Parathyroid adenoma (tissue), 2 donors: ENCODE results near the gene HIF1A.

Experiments used
- H2AFZ ChIP-seq: fragments of 300-600 bp; sonication (generic); one replicate; pipeline ENCODE4 v1.7.0; 2017; ENCODE audit warnings: antibody characterized with exemption, mild to moderate bottlenecking
- H3K27ac ChIP-seq: fragments of 300-600 bp; sonication (generic); one replicate; pipeline ENCODE4 v1.7.0; 2017
- H3K27me3 ChIP-seq: fragments of 300-600 bp; sonication (generic); one replicate; pipeline ENCODE4 v1.7.0; 2017; ENCODE audit warnings: low read length; ENCODE audit not compliant: control insufficient read depth, insufficient read depth
- H3K36me3 ChIP-seq: fragments of 300-600 bp; sonication (generic); one replicate; pipeline ENCODE4 v1.7.0; 2017; ENCODE audit warnings: low read length; ENCODE audit not compliant: control insufficient read depth, insufficient read depth
- H3K4me1 ChIP-seq: fragments of 300-600 bp; sonication (generic); one replicate; pipeline ENCODE4 v1.7.0; 2017; ENCODE audit warnings: control low read depth
- H3K4me2 ChIP-seq: fragments of 300-600 bp; sonication (generic); one replicate; pipeline ENCODE4 v1.7.0; 2017; ENCODE audit warnings: low read length
- H3K4me3 ChIP-seq: fragments of 300-600 bp; sonication (generic); one replicate; pipeline ENCODE4 v1.7.0; 2017; ENCODE audit warnings: low read depth, low read length
- H3K79me2 ChIP-seq: fragments of 300-600 bp; sonication (generic); one replicate; pipeline ENCODE4 v1.7.0; 2017; ENCODE audit warnings: control low read depth
- H3K9ac ChIP-seq: fragments of 300-600 bp; sonication (generic); one replicate; pipeline ENCODE4 v1.7.0; 2017; ENCODE audit warnings: mild to moderate bottlenecking
- H3K9me3 ChIP-seq: fragments of 300-600 bp; sonication (generic); one replicate; pipeline ENCODE4 v1.7.0; 2017; ENCODE audit warnings: low read length; ENCODE audit not compliant: control insufficient read depth
- TF ChIP-seq, protein P1 (sequence below): fragments of 300-600 bp; sonication (generic); IDR thresholded peaks from one replicate; pipeline ENCODE4 v1.7.0; 2017; ENCODE audit warnings: antibody characterized with exemption, mild to moderate bottlenecking
- donor health status: primary hyperparathyroidism.

Gene HIF1A

DNA sequence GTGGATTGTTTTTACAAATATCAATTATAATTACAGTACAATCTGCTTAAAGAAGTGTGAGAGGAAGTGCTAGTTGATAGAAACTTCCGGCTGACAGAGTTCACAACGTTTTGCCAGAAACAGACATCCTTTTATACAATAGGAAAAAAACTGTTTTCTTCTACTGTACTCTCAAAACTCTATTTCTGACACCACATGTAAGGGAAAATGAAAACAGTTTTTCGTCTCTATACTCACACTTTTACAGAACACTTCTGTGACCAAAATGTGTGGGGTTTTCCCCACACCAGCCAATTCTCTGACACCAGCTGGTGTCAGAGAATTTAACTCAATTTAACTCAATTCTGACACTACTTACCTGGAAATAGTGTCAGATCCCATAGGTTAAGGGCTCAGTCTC, 24.2 kb upstream of the HIF1A start:
- Histone ChIP-seq H3K4me1 (no peaks in the 10 kb centered on the region), H3K4me2 (no peak overlapping the region), H3K9me3 (no peaks in the 10 kb centered on the region), H3K36me3 (no peaks in the 10 kb centered on the region), H3K9ac (no peak overlapping the region), H3K27ac (no peak overlapping the region), H2AFZ (no peak overlapping the region), H3K79me2 (no peaks in the 10 kb centered on the region), H3K4me3 (no peak overlapping the region), H3K27me3 (no peaks in the 10 kb centered on the region)
- TF ChIP-seq, protein P1, sequence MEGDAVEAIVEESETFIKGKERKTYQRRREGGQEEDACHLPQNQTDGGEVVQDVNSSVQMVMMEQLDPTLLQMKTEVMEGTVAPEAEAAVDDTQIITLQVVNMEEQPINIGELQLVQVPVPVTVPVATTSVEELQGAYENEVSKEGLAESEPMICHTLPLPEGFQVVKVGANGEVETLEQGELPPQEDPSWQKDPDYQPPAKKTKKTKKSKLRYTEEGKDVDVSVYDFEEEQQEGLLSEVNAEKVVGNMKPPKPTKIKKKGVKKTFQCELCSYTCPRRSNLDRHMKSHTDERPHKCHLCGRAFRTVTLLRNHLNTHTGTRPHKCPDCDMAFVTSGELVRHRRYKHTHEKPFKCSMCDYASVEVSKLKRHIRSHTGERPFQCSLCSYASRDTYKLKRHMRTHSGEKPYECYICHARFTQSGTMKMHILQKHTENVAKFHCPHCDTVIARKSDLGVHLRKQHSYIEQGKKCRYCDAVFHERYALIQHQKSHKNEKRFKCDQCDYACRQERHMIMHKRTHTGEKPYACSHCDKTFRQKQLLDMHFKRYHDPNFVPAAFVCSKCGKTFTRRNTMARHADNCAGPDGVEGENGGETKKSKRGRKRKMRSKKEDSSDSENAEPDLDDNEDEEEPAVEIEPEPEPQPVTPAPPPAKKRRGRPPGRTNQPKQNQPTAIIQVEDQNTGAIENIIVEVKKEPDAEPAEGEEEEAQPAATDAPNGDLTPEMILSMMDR, result no peak

DNA sequence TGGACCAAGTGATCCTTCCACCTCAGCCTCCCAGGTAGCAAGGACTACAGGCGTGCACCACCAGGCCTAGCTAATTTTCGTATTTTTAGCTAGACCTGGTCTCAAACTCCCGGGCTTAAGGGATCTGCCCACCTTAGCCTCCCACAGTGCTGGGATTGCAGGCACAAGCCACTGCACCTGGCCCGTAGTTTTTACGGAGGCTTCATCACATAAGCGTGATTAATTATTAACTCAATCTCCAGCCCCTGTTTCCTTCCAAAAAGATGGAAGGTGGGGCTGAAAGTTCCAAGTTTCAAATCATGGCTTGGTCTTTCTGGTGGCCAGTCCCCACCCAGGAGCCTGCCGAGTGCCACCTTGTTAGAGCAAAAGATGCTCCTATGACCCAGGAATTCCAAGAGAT, 22.5 kb upstream of the HIF1A start:
- Histone ChIP-seq H3K4me1 (no peaks in the 10 kb centered on the region), H3K27ac (no peak overlapping the region), H3K9ac (no peak overlapping the region), H2AFZ (no peak overlapping the region), H3K4me3 (no peak overlapping the region), H3K79me2 (no peaks in the 10 kb centered on the region), H3K9me3 (no peaks in the 10 kb centered on the region), H3K36me3 (no peaks in the 10 kb centered on the region), H3K4me2 (no peak overlapping the region), H3K27me3 (no peaks in the 10 kb centered on the region)
- TF ChIP-seq, protein P1, result no peak

DNA sequence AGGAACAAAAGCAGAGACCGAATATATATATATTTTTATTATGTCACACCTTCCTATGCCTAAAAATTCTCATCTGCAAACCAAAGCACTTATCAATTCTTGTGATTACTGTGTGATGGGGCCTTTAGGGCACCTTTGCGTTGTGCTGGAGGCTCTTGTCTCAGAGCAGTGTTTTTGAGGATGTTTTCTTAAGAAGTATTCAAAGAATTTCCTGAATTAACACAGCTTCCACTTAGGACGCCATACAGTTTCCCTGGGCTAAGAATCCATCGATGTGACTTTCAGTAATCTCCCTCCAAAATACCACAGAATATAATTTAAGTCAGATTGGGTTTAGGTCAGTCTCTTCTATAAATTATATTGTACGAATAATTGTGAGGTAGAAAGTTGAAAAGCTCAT, 22.0 kb upstream of the HIF1A start:
- H3K4me2 ChIP-seq, result no peak overlapping the region
- H3K9me3 ChIP-seq, result no peaks in the 10 kb centered on the region
- no peaks in the 10 kb centered on the region for H3K79me2 ChIP-seq
- H2AFZ ChIP-seq, result no peak overlapping the region
- no peaks in the 10 kb centered on the region for H3K36me3 ChIP-seq
- TF ChIP-seq, protein P1, result no peak
- no peak overlapping the region for H3K9ac ChIP-seq
- no peaks in the 10 kb centered on the region for H3K27me3 ChIP-seq
- no peak overlapping the region for H3K4me3 ChIP-seq
- H3K4me1 ChIP-seq, result no peaks in the 10 kb centered on the region
- H3K27ac ChIP-seq, result no peak overlapping the region

- H3K4me1 ChIP-seq, result no peaks in the 10 kb centered on the region
- H3K4me3 ChIP-seq, result no peak overlapping the region
- TF ChIP-seq, protein P1, result no peak
- H3K9ac ChIP-seq, result no peak overlapping the region
- no peak overlapping the region for H3K4me2 ChIP-seq
- no peaks in the 10 kb centered on the region for H3K27me3 ChIP-seq
- H3K9me3 ChIP-seq, result no peaks in the 10 kb centered on the region
- no peaks in the 10 kb centered on the region for H3K36me3 ChIP-seq
- H2AFZ ChIP-seq, result no peak overlapping the region
- no peaks in the 10 kb centered on the region for H3K79me2 ChIP-seq
- no peak overlapping the region for H3K27ac ChIP-seq
Measured at GRCh38 chr14:61675291-61675690, 20.0 kb upstream of the HIF1A start.

DNA sequence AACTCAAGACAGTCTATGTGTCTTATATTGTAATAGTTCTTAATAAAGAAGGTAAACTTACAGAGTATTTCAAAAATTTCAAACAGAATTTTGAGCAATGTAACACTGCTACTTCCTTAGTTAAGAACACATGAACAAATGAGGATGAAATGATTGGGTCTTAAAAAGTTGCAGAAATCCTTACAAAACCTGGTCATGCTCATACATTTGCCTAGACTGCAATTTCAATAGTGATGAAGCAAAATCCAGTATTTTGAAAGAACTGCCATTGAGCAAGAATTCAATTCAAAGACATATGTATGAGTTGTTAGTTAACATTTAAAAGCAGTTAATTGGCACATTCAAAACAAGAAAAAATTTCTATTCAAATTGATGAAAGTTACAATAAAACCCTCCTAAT, 17.8 kb upstream of the HIF1A start:
- Histone ChIP-seq H3K9me3 (no peaks in the 10 kb centered on the region), H3K4me2 (no peak overlapping the region), H3K4me1 (no peaks in the 10 kb centered on the region), H2AFZ (no peak overlapping the region), H3K9ac (no peak overlapping the region), H3K4me3 (no peak overlapping the region), H3K79me2 (no peaks in the 10 kb centered on the region), H3K27ac (no peak overlapping the region), H3K27me3 (no peaks in the 10 kb centered on the region), H3K36me3 (no peaks in the 10 kb centered on the region)
- TF ChIP-seq, protein P1, result no peak
